Right lobe of liver (tissue), 4 donors: Measurements from ENCODE around the gene UNC79.

Experiments
- POLR2A ChIP-seq: fragments of 450-650 bp; IDR thresholded peaks from one replicate; pipeline ENCODE4 v1.6.1; 2017; ENCODE audit warnings: antibody characterized with exemption, mild to moderate bottlenecking
- TF ChIP-seq, protein P1 (sequence below), 4 donors: fragments of 200-600 bp in 3 of 4; fragments of 450-650 bp in 1 of 4; IDR thresholded peaks; one replicate each; pipeline versions ENCODE4 v1.5.1 to v1.8.0; 2016 to 2022; ENCODE audit warnings: antibody characterized with exemption in 4 of 4, mild to moderate bottlenecking in 2 of 4
- donor health status: DM: no; HTN: no; CAD: no.
- donor health status: DM: no; HTN: no; CAD: no.
- donor health status: DM: no; HTN: yes; CAD: no.

DNA sequence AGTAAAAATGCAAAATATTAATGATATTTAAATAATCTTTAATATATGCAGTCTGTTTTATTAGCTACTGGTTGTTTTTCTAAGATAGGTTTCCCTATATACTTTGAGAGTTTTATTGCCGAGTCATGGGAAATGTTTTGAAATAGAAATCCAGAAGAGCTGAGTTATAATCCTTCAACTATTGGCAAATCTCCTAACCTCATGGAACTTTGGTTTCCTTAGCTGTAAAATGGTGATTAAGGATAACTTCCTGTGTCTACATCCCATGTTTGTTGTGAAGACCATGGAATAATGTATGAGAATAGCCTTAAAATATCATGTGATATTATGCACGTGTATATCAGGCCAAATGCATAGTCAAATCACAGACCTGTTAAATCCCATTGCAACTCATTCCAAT, 51.0 kb downstream of the UNC79 start:
- no peak for TF ChIP-seq POLR2A
- TF ChIP-seq, protein P1, sequence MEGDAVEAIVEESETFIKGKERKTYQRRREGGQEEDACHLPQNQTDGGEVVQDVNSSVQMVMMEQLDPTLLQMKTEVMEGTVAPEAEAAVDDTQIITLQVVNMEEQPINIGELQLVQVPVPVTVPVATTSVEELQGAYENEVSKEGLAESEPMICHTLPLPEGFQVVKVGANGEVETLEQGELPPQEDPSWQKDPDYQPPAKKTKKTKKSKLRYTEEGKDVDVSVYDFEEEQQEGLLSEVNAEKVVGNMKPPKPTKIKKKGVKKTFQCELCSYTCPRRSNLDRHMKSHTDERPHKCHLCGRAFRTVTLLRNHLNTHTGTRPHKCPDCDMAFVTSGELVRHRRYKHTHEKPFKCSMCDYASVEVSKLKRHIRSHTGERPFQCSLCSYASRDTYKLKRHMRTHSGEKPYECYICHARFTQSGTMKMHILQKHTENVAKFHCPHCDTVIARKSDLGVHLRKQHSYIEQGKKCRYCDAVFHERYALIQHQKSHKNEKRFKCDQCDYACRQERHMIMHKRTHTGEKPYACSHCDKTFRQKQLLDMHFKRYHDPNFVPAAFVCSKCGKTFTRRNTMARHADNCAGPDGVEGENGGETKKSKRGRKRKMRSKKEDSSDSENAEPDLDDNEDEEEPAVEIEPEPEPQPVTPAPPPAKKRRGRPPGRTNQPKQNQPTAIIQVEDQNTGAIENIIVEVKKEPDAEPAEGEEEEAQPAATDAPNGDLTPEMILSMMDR (IDR thresholded peaks at IDR 0.05) = no peak
